Pancreas (tissue), 10 donors: Measurements from ENCODE around the gene GBF1. TPM values are rescaled to one million over a fixed set of nuclear protein-coding genes. Genes with fewer than 3 reads are reported as not detected.
A peak's percentile ranks its signal among the peaks of the same experiment; 100 is the strongest.

Source experiments
- ATAC-seq, 4 donors: fragments of 200-7000 bp; cut with Tn5 transposase; one replicate each; pipeline versions ENCODE4 v1.8.0 to v1.9.1; 2020; ENCODE audit warnings: mild to moderate bottlenecking in 4 of 4, moderate library complexity in 4 of 4
- DNase-seq, 6 donors: peaks; one replicate each; pipeline ENCODE4 v3.0.0-alpha.2; 2020
- FAIRE-seq: peaks from 2 replicates; lab custom pipeline; 2012; peaks lifted over from hg19 to GRCh38; lab: Jason Lieb, UNC
- H3K27ac ChIP-seq, 4 donors: fragments of 200-600 bp; sonication (generic); 1 replicate in 3 of 4; 2 replicates in 1 of 4; pipeline versions ENCODE4 v1.5.0 to v1.8.0; 2020
- H3K27me3 ChIP-seq, 4 donors: fragments of 200-600 bp; one replicate each; pipeline ENCODE4 v1.8.0; 2021
- H3K36me3 ChIP-seq, 3 donors: fragments of 200-600 bp; sonication (generic) in 1 of 3; one replicate each; pipeline versions ENCODE4 v1.5.0 to v1.8.0; 2020 to 2021
- H3K4me1 ChIP-seq, 3 donors: fragments of 200-600 bp; one replicate each; pipeline ENCODE4 v1.8.0; 2021
- H3K4me3 ChIP-seq, 4 donors: fragments of 200-600 bp; sonication (generic) in 2 of 4; one replicate each; pipeline versions ENCODE4 v1.5.0 to v1.8.0; 2020 to 2021
- H3K9me3 ChIP-seq, 4 donors: fragments of 200-600 bp; one replicate each; pipeline ENCODE4 v1.8.0; 2021
- WGBS, 2 donors: extraction: QIAGEN DNeasy Blood & Tissue Kit; methylation state at CpG; one replicate each; pipeline ENCODE4 v1.1.7; 2013; 5-methylcytosine and 5-hydroxymethylcytosine counted together
- intact Hi-C, 3 donors: fragments of 100-400 bp; cut with DNase I; formaldehyde crosslinking; loops; one replicate each; pipeline versions ENCODE4 v1.11.1 to v1.14.2; 2022
- polyA plus RNA-seq, 2 donors: library from polyadenylated mRNA; stranded (reverse); fragments of 200-250 nt; gene quantifications; one replicate each; pipeline ENCODE4 v1.2.3, GENCODE V29; 2013
- total RNA-seq, 6 donors: library from RNA; stranded (reverse); fragmentation: NEBNext Ultra II Directional in 4 of 6; extraction: Animal tissue kit (Norgen Biotek cat#: 25700) in 4 of 6; gene quantifications; one replicate each; pipeline versions ENCODE4 v1.2.1 to v1.2.4, GENCODE V29; 2021 to 2023
- TF ChIP-seq, protein P1 (sequence below), 4 donors: fragments of 200-600 bp; sonication (generic) in 3 of 4; IDR thresholded peaks; one replicate each; pipeline versions ENCODE4 v1.5.0 to v1.8.0; 2021; ENCODE audit warnings: antibody characterized with exemption in 4 of 4
- donor health status: healthy with polysubstance abuse.
- donor health status: DM: no; HTN: no; CAD: no; lungs with moderate emphysema.
- donor health status: DM: no; HTN: no; CAD: no.
- donor health status: control.
- donor health status: control.
- donor health status: Bipolar disorder and iron deficiency.
- donor health status: DM: yes; HTN: yes; CAD: no.
- donor health status: DM: no; HTN: no; CAD: no.
- donor health status: DM: no; HTN: no; CAD: no.
- donor health status: DM: yes; HTN: yes; CAD: no.

GBF1 gene
- total and polyA plus RNA-seq, 8 donors, result 14.9 to 27.6 (median 18.2) TPM

DNA sequence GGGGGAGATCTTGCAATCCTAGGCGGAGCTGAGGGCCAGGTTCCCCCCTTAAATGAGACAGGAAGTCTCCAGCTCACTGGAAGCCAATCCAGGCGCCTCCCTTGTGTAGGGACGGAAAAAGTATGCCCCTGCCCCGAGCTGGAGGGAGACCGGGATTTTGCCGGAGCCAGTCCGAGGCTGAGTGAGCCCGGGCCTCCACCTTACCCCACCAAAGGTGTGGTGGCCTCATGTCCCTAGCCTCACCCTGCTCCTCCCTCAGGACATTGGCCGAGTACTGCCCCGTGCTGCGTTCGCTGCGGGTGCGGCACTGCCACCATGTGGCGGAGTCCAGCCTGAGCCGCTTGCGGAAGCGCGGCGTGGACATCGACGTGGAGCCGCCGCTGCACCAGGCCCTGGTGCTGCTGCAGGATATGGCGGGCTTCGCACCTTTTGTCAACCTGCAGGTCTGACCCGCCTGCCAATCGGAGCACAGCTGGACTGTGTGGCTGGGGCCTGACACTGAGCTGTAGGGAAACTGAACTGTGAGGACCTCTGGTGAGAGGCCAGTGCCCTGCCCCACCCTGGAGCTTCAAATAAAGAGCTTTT is 177.3 kb downstream of the GBF1 start:
- peak overlapping the region; percentile 86 to 93 (median 92) for H3K27ac ChIP-seq
- no peak for FAIRE-seq

DNA sequence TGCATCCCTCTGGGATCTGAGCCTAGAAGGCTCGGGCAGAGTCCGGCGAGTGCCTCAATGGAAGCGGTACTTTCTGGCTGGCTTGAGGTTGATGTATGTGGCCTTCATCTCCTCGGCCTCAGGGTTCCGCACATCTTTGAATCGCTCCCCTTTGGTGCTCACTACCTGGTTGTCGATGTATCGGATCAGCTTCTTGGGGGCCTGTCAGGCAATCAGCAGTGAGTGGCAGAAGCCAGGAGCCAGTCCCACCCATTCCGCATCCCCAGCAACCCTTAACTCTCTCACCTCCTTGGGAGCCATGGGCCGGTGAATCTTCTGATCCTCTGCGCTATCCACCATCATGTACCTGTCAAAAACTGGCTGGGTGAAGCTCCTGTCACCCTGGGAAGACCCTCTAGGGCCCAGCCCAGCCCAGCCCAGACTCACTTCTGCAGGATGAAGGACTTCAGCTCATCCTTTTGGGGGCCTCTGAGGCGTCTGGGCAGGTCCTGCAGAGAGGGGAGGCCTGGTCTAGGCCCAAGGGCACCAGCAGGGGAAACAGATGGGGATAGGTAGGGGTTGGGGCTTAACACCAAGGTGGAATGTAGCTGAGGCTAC is 178.1 kb downstream of the GBF1 start:
- Histone ChIP-seq H3K4me3 (peak overlapping the region in 2 of 4 donors; percentile 59 to 72), H3K27me3 (no peaks in the 10 kb centered on the region), H3K4me1 (peaks cover 7 to 19% (median 12%) of the 10 kb centered on the region in 3 donors), H3K9me3 (no peaks in the 10 kb centered on the region), H3K36me3 (peaks cover 0 to 7% (median 0%) of the 10 kb centered on the region in 3 donors), H3K27ac (no peak overlapping the region)
- FAIRE-seq (no peak), DNase-seq (peak in 1 of 6 donors; percentile 58), ATAC-seq (no peak)
- 82 to 90% methylated on average over 13 of the region's 13 CpGs for WGBS, 2 donors
- TF ChIP-seq, protein P1, sequence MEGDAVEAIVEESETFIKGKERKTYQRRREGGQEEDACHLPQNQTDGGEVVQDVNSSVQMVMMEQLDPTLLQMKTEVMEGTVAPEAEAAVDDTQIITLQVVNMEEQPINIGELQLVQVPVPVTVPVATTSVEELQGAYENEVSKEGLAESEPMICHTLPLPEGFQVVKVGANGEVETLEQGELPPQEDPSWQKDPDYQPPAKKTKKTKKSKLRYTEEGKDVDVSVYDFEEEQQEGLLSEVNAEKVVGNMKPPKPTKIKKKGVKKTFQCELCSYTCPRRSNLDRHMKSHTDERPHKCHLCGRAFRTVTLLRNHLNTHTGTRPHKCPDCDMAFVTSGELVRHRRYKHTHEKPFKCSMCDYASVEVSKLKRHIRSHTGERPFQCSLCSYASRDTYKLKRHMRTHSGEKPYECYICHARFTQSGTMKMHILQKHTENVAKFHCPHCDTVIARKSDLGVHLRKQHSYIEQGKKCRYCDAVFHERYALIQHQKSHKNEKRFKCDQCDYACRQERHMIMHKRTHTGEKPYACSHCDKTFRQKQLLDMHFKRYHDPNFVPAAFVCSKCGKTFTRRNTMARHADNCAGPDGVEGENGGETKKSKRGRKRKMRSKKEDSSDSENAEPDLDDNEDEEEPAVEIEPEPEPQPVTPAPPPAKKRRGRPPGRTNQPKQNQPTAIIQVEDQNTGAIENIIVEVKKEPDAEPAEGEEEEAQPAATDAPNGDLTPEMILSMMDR (IDR thresholded peaks at IDR 0.05), result no peak
- intact Hi-C loops, result no loop called here

More for the DNA sequence above, 177.3 kb downstream of the GBF1 start:
- peak overlapping the region; percentile 59 to 77 (median 74) for H3K4me3 ChIP-seq
- peaks cover 0 to 7% (median 0%) of the 10 kb centered on the region in 3 donors for H3K36me3 ChIP-seq
- WGBS, 2 donors, result 1 to 3% methylated on average over 28 of the region's 28 CpGs
- TF ChIP-seq, protein P1 (IDR thresholded peaks at IDR 0.05), result peak; percentile 64 to 78 (median 70)
- peak; percentile 73 to 95 (median 88) for DNase-seq
- H3K27me3 ChIP-seq, result no peaks in the 10 kb centered on the region
- H3K9me3 ChIP-seq, result no peaks in the 10 kb centered on the region
- peaks cover 7 to 19% (median 12%) of the 10 kb centered on the region in 3 donors for H3K4me1 ChIP-seq
- peak; percentile 53 to 71 (median 66) for ATAC-seq
- intact Hi-C loops, result no loop called here

DNA sequence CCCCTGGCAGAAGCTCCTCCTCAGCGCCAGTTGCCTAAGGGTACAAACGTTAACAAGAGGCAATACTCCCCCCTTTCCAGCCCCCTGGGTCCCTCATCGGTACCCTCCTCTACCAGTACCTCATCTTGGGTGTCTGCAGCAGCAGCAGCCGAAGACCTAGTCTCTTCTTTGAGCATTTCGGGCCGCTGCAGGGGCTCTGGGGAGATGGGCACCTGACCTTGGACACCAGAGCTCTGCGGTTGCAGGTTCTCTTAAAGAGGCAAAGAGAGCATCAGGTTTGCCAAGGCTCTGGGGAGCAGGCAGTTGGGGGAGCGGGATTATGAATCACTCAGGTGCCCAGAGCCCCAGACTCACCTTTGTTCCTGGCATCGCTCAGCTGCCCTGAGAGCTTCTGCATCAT is 178.8 kb downstream of the GBF1 start:
- no peak for FAIRE-seq
- ATAC-seq, result no peak
- Histone ChIP-seq H3K4me3 (no peak overlapping the region), H3K4me1 (peaks cover 7 to 16% (median 12%) of the 10 kb centered on the region in 3 donors), H3K36me3 (peaks cover 0 to 7% (median 0%) of the 10 kb centered on the region in 3 donors), H3K9me3 (no peaks in the 10 kb centered on the region), H3K27me3 (no peaks in the 10 kb centered on the region), H3K27ac (no peak overlapping the region)
- peak in 1 of 6 donors; percentile 67 for DNase-seq
- TF ChIP-seq, protein P1 (IDR thresholded peaks at IDR 0.05), result no peak
- 69 to 89% methylated on average over 9 of the region's 9 CpGs for WGBS, 2 donors
- intact Hi-C loops, result no loop called here

DNA sequence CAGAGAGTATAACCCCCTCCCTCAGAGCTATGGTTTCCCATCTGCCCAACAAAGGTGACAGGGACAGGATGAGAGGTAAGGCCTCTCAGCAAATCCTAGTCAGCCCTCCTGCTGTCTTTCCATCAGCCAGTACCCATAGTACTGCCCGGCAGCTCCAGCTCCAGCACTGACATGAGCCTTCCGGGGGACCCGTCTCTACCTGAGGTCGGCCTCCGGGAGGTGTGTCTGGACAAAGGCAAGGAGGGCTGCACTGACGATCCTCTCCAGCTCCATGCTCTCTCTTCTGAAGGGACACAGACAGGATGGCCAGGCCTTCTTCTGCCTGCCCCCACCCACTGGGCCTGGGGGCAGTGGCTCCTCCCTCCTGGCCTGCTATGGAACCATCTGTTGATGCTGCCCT is 179.6 kb downstream of the GBF1 start:
- TF ChIP-seq, protein P1 (IDR thresholded peaks at IDR 0.05), result no peak
- FAIRE-seq (no peak), ATAC-seq (no peak), DNase-seq (peak in 1 of 6 donors; percentile 44)
- Histone ChIP-seq H3K4me1 (peaks cover 7 to 12% (median 10%) of the 10 kb centered on the region in 3 donors), H3K27me3 (no peaks in the 10 kb centered on the region), H3K4me3 (no peak overlapping the region), H3K36me3 (peaks cover 0 to 7% (median 0%) of the 10 kb centered on the region in 3 donors), H3K27ac (no peak overlapping the region), H3K9me3 (no peaks in the 10 kb centered on the region)
- 88 to 90% methylated on average over 6 of the region's 6 CpGs for WGBS, 2 donors
- intact Hi-C loops, result no loop called here
